ENCODE measurements around the gene BTD.

Gene BTD

GRCh38 chr3:15623535-15624440 lies 22.2 kb downstream of the BTD start:
- Histone ChIP-seq H3K27ac (ENCODE audit: low read depth, low read length, poor library complexity, severe bottlenecking) (no peak overlapping the region), H2AFZ (ENCODE audit: low read length) (no peak overlapping the region), H3K4me2 (ENCODE audit: low read length) (no peak overlapping the region), H3K36me3 (ENCODE audit: insufficient read depth, low read length) (no peaks in the 10 kb centered on the region), H3K27me3 (ENCODE audit: insufficient read depth, low read length) (0 out of 2 replicates have a peak, but pooled peaks cover 4% of the 10 kb centered on the region), H3K9ac (ENCODE audit: low read length) (no peak overlapping the region), H3K4me3 (ENCODE audit: low read depth, low read length, poor library complexity, severe bottlenecking) (no peak overlapping the region), H3K4me1 (ENCODE audit: insufficient read depth, low read length, severe bottlenecking) (no peaks in the 10 kb centered on the region), H3K79me2 (ENCODE audit: insufficient read depth, low read length) (no peaks in the 10 kb centered on the region), H3F3A (ENCODE audit: insufficient read depth, low read length) (no peaks in the 10 kb centered on the region), H3K9me2 (ENCODE audit: low read depth, low read length) (no peaks in the 10 kb centered on the region), H3K9me3 (ENCODE audit: low read length) (0 out of 2 replicates have a peak, but pooled peaks cover 9% of the 10 kb centered on the region), H4K20me1 (ENCODE audit: insufficient read depth, low read length) (no peaks in the 10 kb centered on the region)
- no peak for TF ChIP-seq CTCF (IDR thresholded peaks at IDR 0.05; ENCODE audit: low read length)
- no peak for TF ChIP-seq EZH2 (IDR thresholded peaks at IDR 0.05; ENCODE audit: borderline replicate concordance, low read length)

DNA sequence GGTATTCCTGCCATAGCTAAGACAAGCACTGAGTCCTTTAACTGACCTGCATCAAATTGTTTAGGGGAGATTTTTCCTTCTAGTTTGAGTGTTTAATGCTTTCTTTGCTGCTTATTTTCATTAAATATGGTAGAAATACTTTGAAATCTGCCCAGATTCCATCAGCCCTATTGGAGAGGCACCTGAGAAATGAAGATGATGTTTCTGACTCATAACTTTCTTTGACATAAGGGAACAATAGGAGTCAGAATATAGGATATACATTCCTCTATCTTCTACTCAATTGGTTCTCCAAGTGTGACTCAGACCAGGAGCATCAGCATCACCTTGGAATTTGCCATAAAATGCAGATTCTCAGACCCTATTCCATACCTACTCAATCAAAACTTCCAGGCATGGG lies 27.4 kb downstream of the BTD start:
- H3K9me3 ChIP-seq (ENCODE audit: low read length), result no peaks in the 10 kb centered on the region

DNA sequence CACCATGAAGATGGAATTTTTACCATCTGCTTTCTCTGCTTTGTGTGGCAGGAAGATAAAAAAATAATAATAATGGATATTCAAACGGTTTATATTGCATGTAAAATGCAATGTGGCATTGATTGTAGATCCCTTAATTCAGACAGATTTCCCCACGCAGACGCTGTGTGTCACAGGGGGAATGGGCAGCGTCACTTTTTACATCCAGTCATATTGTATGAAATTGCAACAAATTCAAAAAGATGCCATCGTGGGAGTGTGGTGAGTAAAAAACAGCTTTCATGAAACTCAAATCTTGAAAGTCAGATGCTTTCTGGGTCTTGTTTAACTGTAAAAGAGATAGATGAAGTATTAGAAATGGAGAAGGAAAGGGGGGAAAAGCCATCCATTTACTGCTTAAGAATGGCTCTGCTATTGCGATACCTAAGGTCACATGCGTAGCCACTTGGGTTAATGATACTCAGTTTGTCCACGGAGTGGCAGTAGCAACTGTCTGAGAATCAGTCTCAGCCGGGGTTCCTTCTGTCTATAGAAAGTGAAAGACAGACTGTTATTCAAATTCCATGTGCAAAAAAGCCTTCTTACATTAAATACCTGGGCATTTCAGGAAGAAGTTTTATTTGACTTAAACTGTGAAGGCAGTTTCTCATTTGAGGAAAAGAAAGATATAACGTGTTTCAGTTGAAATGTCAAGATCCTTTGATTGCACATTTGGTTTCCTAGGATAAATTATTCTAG lies 28.5 kb downstream of the BTD start:
- no peak overlapping the region for H3K4me3 ChIP-seq (ENCODE audit: low read depth, low read length, poor library complexity, severe bottlenecking)
- peak; percentile 77; the same call in 1 of the 2 replicates for TF ChIP-seq CTCF (IDR thresholded peaks at IDR 0.05; ENCODE audit: low read length)
- TF ChIP-seq EZH2 (IDR thresholded peaks at IDR 0.05; ENCODE audit: borderline replicate concordance, low read length), result no peak

More for the DNA sequence above, 27.4 kb downstream of the BTD start:
- TF ChIP-seq EZH2 (IDR thresholded peaks at IDR 0.05; ENCODE audit: borderline replicate concordance, low read length), result no peak
- TF ChIP-seq CTCF (IDR thresholded peaks at IDR 0.05; ENCODE audit: low read length), result no peak
- H3K4me2 ChIP-seq (ENCODE audit: low read length), result no peak overlapping the region
- no peaks in the 10 kb centered on the region for H3K79me2 ChIP-seq (ENCODE audit: insufficient read depth, low read length)
- no peaks in the 10 kb centered on the region for H4K20me1 ChIP-seq (ENCODE audit: insufficient read depth, low read length)
- no peaks in the 10 kb centered on the region for H3K9me2 ChIP-seq (ENCODE audit: low read depth, low read length)
- no peak overlapping the region for H3K27ac ChIP-seq (ENCODE audit: low read depth, low read length, poor library complexity, severe bottlenecking)
- H3K4me1 ChIP-seq (ENCODE audit: insufficient read depth, low read length, severe bottlenecking), result peaks cover 6% of the 10 kb centered on the region
- H3K36me3 ChIP-seq (ENCODE audit: insufficient read depth, low read length), result no peaks in the 10 kb centered on the region
- no peak overlapping the region for H3K9ac ChIP-seq (ENCODE audit: low read length)
- 0 out of 2 replicates have a peak, but pooled peaks cover 4% of the 10 kb centered on the region for H3K27me3 ChIP-seq (ENCODE audit: insufficient read depth, low read length)
- H3F3A ChIP-seq (ENCODE audit: insufficient read depth, low read length), result no peaks in the 10 kb centered on the region
- H2AFZ ChIP-seq (ENCODE audit: low read length), result no peak overlapping the region
- H3K4me3 ChIP-seq (ENCODE audit: low read depth, low read length, poor library complexity, severe bottlenecking), result no peak overlapping the region

More for the DNA sequence above, 28.5 kb downstream of the BTD start:
- peak overlapping the region; percentile 45 for H3K4me2 ChIP-seq (ENCODE audit: low read length)
- no peaks in the 10 kb centered on the region for H3K27me3 ChIP-seq (ENCODE audit: insufficient read depth, low read length)
- no peak overlapping the region for H3K9ac ChIP-seq (ENCODE audit: low read length)
- no peaks in the 10 kb centered on the region for H4K20me1 ChIP-seq (ENCODE audit: insufficient read depth, low read length)
- H3K4me1 ChIP-seq (ENCODE audit: insufficient read depth, low read length, severe bottlenecking), result peaks cover 6% of the 10 kb centered on the region
- H3K79me2 ChIP-seq (ENCODE audit: insufficient read depth, low read length), result no peaks in the 10 kb centered on the region
- no peak overlapping the region for H2AFZ ChIP-seq (ENCODE audit: low read length)
- H3F3A ChIP-seq (ENCODE audit: insufficient read depth, low read length), result no peaks in the 10 kb centered on the region
- no peaks in the 10 kb centered on the region for H3K9me2 ChIP-seq (ENCODE audit: low read depth, low read length)
- H3K27ac ChIP-seq (ENCODE audit: low read depth, low read length, poor library complexity, severe bottlenecking), result no peak overlapping the region
- no peaks in the 10 kb centered on the region for H3K9me3 ChIP-seq (ENCODE audit: low read length)
- H3K36me3 ChIP-seq (ENCODE audit: insufficient read depth, low read length), result no peaks in the 10 kb centered on the region

Data from OCI-LY1 (cell line).